ENCODE measurements around the gene GPR137B.
A peak's percentile ranks its signal among the peaks of the same experiment; 100 is the strongest.
"Not testable (repeated sequence)": the region's sequence is repeated elsewhere in the genome, so short reads cannot be mapped to it uniquely, and the experiment has no call there.

GPR137B gene

GRCh38 chr1:236142253-236143103 is at the start of gene GPR137B:
Gene GPR137B (plus strand): TSS chr1:236142539. CDS start chr1:236142623, 84 bp downstream.
- peak; percentile 59 for DNase-seq (ENCODE audit: low spot score)

- DNase-seq (ENCODE audit: low spot score) = no peak
These were observed 49.4 kb upstream of the GPR137B start for GRCh38 chr1:236092899-236093298.

GRCh38 chr1:236095705-236096520 is 46.4 kb upstream of the GPR137B start:
- DNase-seq (ENCODE audit: low spot score) = no peak

GRCh38 chr1:236096660-236097482 is 45.5 kb upstream of the GPR137B start:
- not testable (repeated sequence) for DNase-seq (ENCODE audit: low spot score)

- DNase-seq (ENCODE audit: low spot score) = no peak
These were observed 44.1 kb upstream of the GPR137B start for GRCh38 chr1:236098267-236098666.

GRCh38 chr1:236099355-236099974 is 42.9 kb upstream of the GPR137B start:
- DNase-seq (ENCODE audit: low spot score) = no peak

- DNase-seq (ENCODE audit: low spot score) = no peak
These were observed 41.5 kb upstream of the GPR137B start for GRCh38 chr1:236100799-236101198.

- no peak for DNase-seq (ENCODE audit: low spot score)
These were observed 40.8 kb upstream of the GPR137B start for GRCh38 chr1:236101233-236102200.

- DNase-seq (ENCODE audit: low spot score) = no peak
These were observed 39.7 kb upstream of the GPR137B start for GRCh38 chr1:236102611-236103010.

GRCh38 chr1:236103059-236103458 is 39.3 kb upstream of the GPR137B start:
- DNase-seq (ENCODE audit: low spot score) = no peak

- peak; percentile 59 for DNase-seq (ENCODE audit: low spot score)
These were observed 38.6 kb upstream of the GPR137B start for GRCh38 chr1:236103646-236104218.

- no peak for DNase-seq (ENCODE audit: low spot score)
These were observed 35.0 kb upstream of the GPR137B start for GRCh38 chr1:236107121-236107907.

GRCh38 chr1:236108027-236108648 is 34.2 kb upstream of the GPR137B start:
- DNase-seq (ENCODE audit: low spot score) = no peak

- no peak for DNase-seq (ENCODE audit: low spot score)
These were observed 32.2 kb upstream of the GPR137B start for GRCh38 chr1:236110137-236110536.

- no peak for DNase-seq (ENCODE audit: low spot score)
These were observed 30.6 kb upstream of the GPR137B start for GRCh38 chr1:236111527-236112331.

- DNase-seq (ENCODE audit: low spot score) = no peak
These were observed 30.1 kb upstream of the GPR137B start for GRCh38 chr1:236112332-236112627.

- no peak for DNase-seq (ENCODE audit: low spot score)
These were observed 28.9 kb upstream of the GPR137B start for GRCh38 chr1:236113324-236114032.
